T-helper 1 cell treated with Interleukin-12 subunit alpha and Interleukin-12 subunit beta and Interleukin-4 antibody, amounts not matched to agents 30 μg/mL and 1 μg/mL, for 36 hours (primary cell): ENCODE measurements around the gene NSUN5.
"Not testable (repeated sequence)": the region's sequence is repeated elsewhere in the genome, so short reads cannot be mapped to it uniquely, and the experiment has no call there.

Experiments used
- H3K27ac Mint-ChIP-seq: one replicate; pipeline ENCODE4 v1.8.0; 2021; ENCODE audit warnings: mild to moderate bottlenecking, mixed read lengths
- H3K27me3 Mint-ChIP-seq: one replicate; pipeline ENCODE4 v1.8.0; 2021; ENCODE audit warnings: low read depth, mixed read lengths
- H3K36me3 Mint-ChIP-seq: one replicate; pipeline ENCODE4 v1.8.0; 2021; ENCODE audit warnings: low read depth, mixed read lengths
- H3K4me1 Mint-ChIP-seq: one replicate; pipeline ENCODE4 v1.8.0; 2021; ENCODE audit warnings: low read depth, mixed read lengths
- H3K4me3 Mint-ChIP-seq: one replicate; pipeline ENCODE4 v1.8.0; 2021; ENCODE audit warnings: mild to moderate bottlenecking, moderate library complexity, mixed read lengths
- H3K9me3 Mint-ChIP-seq: one replicate; pipeline ENCODE4 v1.8.0; 2021; ENCODE audit warnings: mixed read lengths

Gene NSUN5

GRCh38 chr7:73340514-73340913 lies 31.9 kb upstream of the NSUN5 start:
- peaks cover 7% of the 10 kb centered on the region for H3K27me3 Mint-ChIP-seq
- H3K36me3 Mint-ChIP-seq = no peaks in the 10 kb centered on the region
- no peak overlapping the region for H3K4me3 Mint-ChIP-seq
- no peak overlapping the region for H3K27ac Mint-ChIP-seq
- no peaks in the 10 kb centered on the region for H3K4me1 Mint-ChIP-seq
- no peaks in the 10 kb centered on the region for H3K9me3 Mint-ChIP-seq

- peaks cover 4% of the 10 kb centered on the region for H3K27me3 Mint-ChIP-seq
- no peaks in the 10 kb centered on the region for H3K4me1 Mint-ChIP-seq
- no peak overlapping the region for H3K4me3 Mint-ChIP-seq
- H3K36me3 Mint-ChIP-seq = no peaks in the 10 kb centered on the region
- H3K9me3 Mint-ChIP-seq = no peaks in the 10 kb centered on the region
- no peak overlapping the region for H3K27ac Mint-ChIP-seq
Observed at GRCh38 chr7:73338321-73338720, 29.7 kb upstream of the NSUN5 start.

GRCh38 chr7:73332447-73332846 lies 23.8 kb upstream of the NSUN5 start:
- no peaks in the 10 kb centered on the region for H3K36me3 Mint-ChIP-seq
- no peak overlapping the region for H3K4me3 Mint-ChIP-seq
- no peaks in the 10 kb centered on the region for H3K9me3 Mint-ChIP-seq
- peaks cover 4% of the 10 kb centered on the region for H3K27me3 Mint-ChIP-seq
- no peaks in the 10 kb centered on the region for H3K4me1 Mint-ChIP-seq
- no peak overlapping the region for H3K27ac Mint-ChIP-seq

DNA sequence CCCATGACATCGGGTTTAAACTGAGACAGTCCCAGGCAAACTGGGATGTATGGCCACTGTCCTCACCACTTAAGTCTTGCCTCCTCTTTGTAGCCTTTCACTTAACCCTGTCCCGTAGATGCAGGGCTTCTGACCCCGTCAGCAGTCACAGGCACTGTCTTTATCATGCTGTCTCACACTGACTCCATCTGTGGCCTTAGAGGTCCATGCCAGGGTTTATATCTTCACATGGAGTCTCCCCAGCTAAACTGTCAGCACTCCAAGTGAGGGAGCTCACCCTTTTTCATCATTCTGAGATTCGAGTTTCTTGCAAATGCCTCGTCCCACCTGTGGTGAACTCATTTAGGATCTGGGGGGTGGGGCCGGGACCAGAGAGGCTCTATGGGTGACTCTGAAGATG lies 22.1 kb upstream of the NSUN5 start:
- peaks cover 4% of the 10 kb centered on the region for H3K27me3 Mint-ChIP-seq
- H3K4me1 Mint-ChIP-seq = no peaks in the 10 kb centered on the region
- no peaks in the 10 kb centered on the region for H3K9me3 Mint-ChIP-seq
- H3K27ac Mint-ChIP-seq = no peak overlapping the region
- H3K36me3 Mint-ChIP-seq = no peaks in the 10 kb centered on the region
- H3K4me3 Mint-ChIP-seq = no peak overlapping the region

GRCh38 chr7:73329861-73330581 lies 21.4 kb upstream of the NSUN5 start:
- peaks cover 4% of the 10 kb centered on the region for H3K27me3 Mint-ChIP-seq
- no peak overlapping the region for H3K27ac Mint-ChIP-seq
- H3K4me3 Mint-ChIP-seq = no peak overlapping the region
- no peaks in the 10 kb centered on the region for H3K4me1 Mint-ChIP-seq
- H3K9me3 Mint-ChIP-seq = no peaks in the 10 kb centered on the region
- H3K36me3 Mint-ChIP-seq = no peaks in the 10 kb centered on the region

GRCh38 chr7:73328696-73329095 lies 20.1 kb upstream of the NSUN5 start:
- Mint-ChIP-seq H3K36me3 (no peaks in the 10 kb centered on the region), H3K9me3 (no peaks in the 10 kb centered on the region), H3K27ac (no peak overlapping the region), H3K27me3 (peaks cover 4% of the 10 kb centered on the region), H3K4me3 (no peak overlapping the region), H3K4me1 (peaks cover 3% of the 10 kb centered on the region)

GRCh38 chr7:73327922-73328321 lies 19.3 kb upstream of the NSUN5 start, which contains the start of the genes FKBP6 and TRIM50:
FKBP6 (plus strand) TSS chr7:73328161; CDS start chr7:73328429, 268 bp downstream.
TRIM50 (minus strand) TSS chr7:73328082; CDS start chr7:73324787, 3,295 bp downstream.
- not testable (repeated sequence) for H3K27me3 Mint-ChIP-seq, H3K36me3 Mint-ChIP-seq, H3K9me3 Mint-ChIP-seq, H3K4me3 Mint-ChIP-seq, H3K27ac Mint-ChIP-seq, H3K4me1 Mint-ChIP-seq

DNA sequence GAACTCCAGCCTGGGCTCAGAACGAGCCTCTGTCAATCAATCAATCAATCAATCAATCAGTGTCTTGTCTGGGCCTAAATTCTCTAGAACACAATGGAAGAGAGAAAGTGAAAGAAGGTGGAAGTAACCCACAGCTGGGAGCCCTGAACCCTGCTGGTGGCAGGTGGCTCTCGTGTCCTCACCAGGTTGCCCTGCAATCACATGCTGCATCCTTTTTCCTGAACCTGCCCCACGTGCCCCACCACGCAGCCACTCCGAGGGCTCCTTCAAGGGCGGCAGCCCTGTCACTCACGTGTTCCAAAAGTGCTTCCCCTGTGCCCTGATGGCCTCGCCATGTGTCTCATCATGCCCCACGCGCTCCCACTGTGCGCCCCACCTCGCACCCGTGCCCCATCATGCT lies 18.8 kb upstream of the NSUN5 start:
- H3K27me3 Mint-ChIP-seq, H3K9me3 Mint-ChIP-seq, H3K36me3 Mint-ChIP-seq, H3K4me1 Mint-ChIP-seq, H3K27ac Mint-ChIP-seq, H3K4me3 Mint-ChIP-seq: not testable (repeated sequence)

- H3K4me3 Mint-ChIP-seq, H3K36me3 Mint-ChIP-seq, H3K9me3 Mint-ChIP-seq, H3K27ac Mint-ChIP-seq, H3K4me1 Mint-ChIP-seq, H3K27me3 Mint-ChIP-seq: not testable (repeated sequence)
Observed at GRCh38 chr7:73325424-73325823, 16.8 kb upstream of the NSUN5 start.

DNA sequence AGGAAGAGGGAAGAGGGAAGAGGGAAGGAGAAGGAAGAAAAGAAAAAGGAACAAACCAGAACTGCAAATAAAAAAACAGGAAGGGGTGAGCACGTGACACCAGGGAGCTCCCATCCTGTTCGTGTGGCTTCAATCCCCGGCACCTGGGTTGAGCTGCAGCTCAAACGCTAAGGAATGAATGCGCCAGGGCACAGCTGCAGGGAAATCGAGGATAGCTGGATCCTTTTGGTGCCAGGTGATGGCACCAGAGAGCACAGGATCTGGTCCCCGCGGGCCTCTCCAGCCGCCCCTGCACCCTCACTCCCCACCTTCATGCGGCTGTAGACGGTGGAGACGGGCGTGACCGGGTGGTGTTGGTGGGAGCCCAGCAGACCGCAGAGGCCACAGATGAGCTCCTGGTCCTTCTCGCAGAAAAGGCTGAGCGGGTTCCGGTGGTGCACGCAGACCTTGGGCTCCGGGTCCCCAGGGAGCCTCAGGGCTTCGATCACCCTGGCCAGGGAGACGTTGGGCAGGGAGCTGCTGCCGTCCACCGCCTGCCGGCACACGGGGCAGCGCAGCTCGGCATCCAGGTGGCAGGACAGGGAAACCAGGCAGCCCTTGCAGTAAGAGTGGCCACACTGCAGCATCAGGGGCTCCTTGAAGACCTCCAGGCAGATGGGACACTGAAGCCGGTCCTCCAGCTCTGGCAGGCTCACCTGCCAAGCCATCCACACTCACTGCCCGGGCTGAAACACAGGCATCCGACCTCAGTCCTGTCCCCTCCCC lies 15.6 kb upstream of the NSUN5 start:
- H3K36me3 Mint-ChIP-seq, H3K4me1 Mint-ChIP-seq, H3K9me3 Mint-ChIP-seq, H3K27me3 Mint-ChIP-seq: not testable (repeated sequence)
- Mint-ChIP-seq H3K27ac (peak overlapping the region; percentile 3), H3K4me3 (peak overlapping the region; percentile 55)

DNA sequence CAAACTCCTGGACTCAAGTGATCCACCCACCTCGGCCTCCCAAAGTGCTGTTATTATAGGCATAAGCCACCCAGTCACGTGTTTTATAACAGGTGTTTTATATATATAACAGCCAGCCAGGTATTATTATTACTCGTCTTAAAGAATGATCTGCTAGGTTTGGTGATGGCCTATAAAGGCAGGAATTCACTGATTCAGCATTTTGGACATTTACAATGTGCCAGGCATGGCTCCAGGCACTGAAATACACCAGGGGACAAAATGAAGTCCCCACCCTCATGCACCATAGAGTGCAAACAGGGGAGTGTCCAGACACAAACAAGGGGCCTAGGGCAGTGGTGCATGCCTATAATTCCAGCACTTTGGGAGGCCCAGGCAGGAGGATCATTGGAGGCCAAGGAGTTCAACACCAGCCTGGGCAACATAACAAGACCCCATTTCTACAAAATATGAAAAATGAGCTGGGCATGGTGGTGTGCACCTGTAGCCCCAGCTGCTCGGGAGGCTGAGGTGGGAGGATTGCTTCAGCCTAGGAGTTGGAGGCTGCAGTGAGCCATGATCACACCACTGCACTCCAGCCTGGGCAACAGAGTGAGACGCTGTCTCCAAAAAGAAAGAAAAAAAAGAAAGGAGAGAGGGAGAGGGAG lies 14.9 kb upstream of the NSUN5 start:
- H3K4me3 Mint-ChIP-seq = peak overlapping the region; percentile 55
- H3K4me1 Mint-ChIP-seq = not testable (repeated sequence)

GRCh38 chr7:73320009-73320408 lies 11.4 kb upstream of the NSUN5 start:
- not testable (repeated sequence) for H3K27me3 Mint-ChIP-seq, H3K9me3 Mint-ChIP-seq, H3K4me3 Mint-ChIP-seq, H3K36me3 Mint-ChIP-seq, H3K27ac Mint-ChIP-seq, H3K4me1 Mint-ChIP-seq

More for the DNA sequence above, 14.9 kb upstream of the NSUN5 start:
- H3K27me3 Mint-ChIP-seq, H3K9me3 Mint-ChIP-seq, H3K36me3 Mint-ChIP-seq: not testable (repeated sequence)
- H3K27ac Mint-ChIP-seq = peak overlapping the region; percentile 3

GRCh38 chr7:73319541-73319940 lies 10.9 kb upstream of the NSUN5 start:
- H3K9me3 Mint-ChIP-seq, H3K4me3 Mint-ChIP-seq, H3K36me3 Mint-ChIP-seq, H3K27me3 Mint-ChIP-seq, H3K4me1 Mint-ChIP-seq, H3K27ac Mint-ChIP-seq: not testable (repeated sequence)

DNA sequence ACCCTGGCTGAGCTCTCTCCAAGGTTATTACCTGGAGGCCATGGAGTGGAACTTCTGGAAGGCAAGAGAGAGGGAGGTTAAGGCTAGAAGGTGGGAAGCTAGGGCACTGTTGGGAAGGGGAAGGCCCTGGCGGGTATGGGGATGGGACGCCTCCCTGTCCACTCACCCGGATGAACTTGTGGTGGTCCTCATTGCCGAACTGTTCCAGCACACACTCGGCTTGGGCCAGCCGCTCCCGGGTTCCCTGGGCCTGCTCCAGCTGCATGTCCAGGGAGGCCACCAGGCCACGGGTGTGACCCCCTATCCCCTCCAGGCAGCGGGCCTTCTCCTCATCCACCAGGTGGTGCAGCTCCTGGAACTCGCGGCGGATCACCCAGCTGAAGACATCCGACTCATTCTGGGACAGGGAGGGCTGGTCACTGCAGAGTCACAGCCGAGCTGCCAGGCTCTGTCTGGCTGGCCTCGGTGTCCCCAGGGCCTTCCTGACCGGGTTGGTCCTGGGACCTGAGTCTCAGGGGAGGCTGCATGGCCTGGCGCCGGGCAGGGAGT lies 10.1 kb upstream of the NSUN5 start:
- not testable (repeated sequence) for H3K27me3 Mint-ChIP-seq, H3K4me1 Mint-ChIP-seq, H3K9me3 Mint-ChIP-seq, H3K36me3 Mint-ChIP-seq, H3K4me3 Mint-ChIP-seq, H3K27ac Mint-ChIP-seq

- Mint-ChIP-seq H3K9me3 (no peaks in the 10 kb centered on the region), H3K27ac (no peak overlapping the region), H3K36me3 (no peaks in the 10 kb centered on the region), H3K4me1 (no peaks in the 10 kb centered on the region), H3K27me3 (no peaks in the 10 kb centered on the region), H3K4me3 (no peak overlapping the region)
Observed at GRCh38 chr7:73316521-73316920, 7.9 kb upstream of the NSUN5 start.
